GM18505 (cell line): ENCODE results near the gene PCDHA9.

Experiments
- ATAC-seq: cut with Tn5 transposase; IDR thresholded peaks from one replicate; pipeline ENCODE4 v1.9.1; 2021; ENCODE audit not compliant: unreplicated experiment
- POLR2A ChIP-seq: IDR thresholded peaks from 4 replicates; pipeline ENCODE4 v1.6.1; 2011; ENCODE audit warnings: borderline replicate concordance; ENCODE audit not compliant: insufficient read depth, insufficient read length; ENCODE audit errors: extremely low read depth

Gene PCDHA9

DNA sequence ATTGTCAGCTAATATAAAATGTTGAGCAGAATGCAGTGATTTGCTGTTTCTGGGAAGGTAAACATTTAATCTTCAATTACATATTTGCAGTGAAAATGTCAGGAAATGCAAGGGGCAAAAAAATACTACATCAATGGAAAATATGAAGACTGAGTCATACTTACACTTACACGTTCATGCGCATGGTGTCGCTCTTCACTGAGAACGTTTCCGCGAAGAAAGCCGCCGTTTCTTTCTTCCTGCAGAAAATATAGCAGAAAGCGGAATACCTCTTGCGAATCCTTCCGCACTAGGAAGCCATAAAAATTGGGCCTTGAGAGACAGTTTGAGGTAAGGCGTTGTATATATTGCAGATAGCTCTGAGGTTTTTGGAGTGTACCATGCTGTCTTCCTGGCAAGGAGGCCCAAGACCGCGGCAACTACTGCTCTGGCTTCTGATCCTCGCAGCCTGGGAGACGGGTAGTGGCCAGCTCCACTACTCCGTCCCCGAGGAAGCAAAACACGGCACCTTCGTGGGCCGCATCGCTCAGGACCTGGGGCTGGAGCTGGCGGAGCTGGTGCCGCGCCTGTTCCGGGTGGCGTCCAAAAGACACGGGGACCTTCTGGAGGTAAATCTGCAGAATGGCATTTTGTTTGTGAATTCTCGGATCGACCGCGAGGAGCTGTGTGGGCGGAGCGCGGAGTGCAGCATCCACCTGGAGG is 33.9 kb downstream of the PCDHA9 start, which contains the start of gene PCDHA13:
Gene PCDHA13 (plus strand): TSS at position 236 of the 702 bp plus-strand sequence. CDS start 145 bp downstream, at position 381.
- TF ChIP-seq POLR2A = no peak
- no peak for ATAC-seq

DNA sequence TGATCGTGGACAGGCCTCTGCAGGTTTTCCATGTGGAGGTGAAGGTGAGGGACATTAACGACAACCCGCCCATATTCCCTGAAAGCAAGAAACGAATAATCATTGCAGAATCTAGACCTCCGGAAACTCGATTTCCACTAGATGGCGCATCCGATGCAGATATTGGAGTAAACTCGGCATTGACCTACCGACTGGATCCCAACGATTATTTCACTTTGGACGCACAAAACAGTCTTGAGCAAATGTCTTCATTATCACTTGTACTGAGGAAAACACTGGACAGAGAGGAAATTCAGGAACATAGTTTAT is 34.4 kb downstream of the PCDHA9 start:
- no peak for ATAC-seq
- no peak for TF ChIP-seq POLR2A

DNA sequence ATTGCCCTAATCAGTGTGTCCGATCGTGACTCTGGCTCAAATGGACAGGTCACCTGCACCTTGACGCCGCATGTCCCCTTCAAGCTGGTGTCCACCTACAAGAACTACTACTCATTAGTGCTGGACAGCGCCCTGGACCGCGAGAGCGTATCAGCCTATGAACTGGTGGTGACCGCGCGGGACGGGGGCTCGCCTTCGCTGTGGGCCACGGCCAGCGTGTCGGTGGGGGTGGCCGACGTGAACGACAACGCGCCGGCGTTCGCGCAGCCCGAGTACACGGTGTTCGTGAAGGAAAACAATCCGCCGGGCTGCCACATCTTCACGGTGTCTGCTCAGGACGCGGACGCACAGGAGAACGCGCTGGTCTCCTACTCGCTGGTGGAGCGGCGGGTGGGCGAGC is 35.2 kb downstream of the PCDHA9 start:
- no peak for TF ChIP-seq POLR2A
- no peak for ATAC-seq

DNA sequence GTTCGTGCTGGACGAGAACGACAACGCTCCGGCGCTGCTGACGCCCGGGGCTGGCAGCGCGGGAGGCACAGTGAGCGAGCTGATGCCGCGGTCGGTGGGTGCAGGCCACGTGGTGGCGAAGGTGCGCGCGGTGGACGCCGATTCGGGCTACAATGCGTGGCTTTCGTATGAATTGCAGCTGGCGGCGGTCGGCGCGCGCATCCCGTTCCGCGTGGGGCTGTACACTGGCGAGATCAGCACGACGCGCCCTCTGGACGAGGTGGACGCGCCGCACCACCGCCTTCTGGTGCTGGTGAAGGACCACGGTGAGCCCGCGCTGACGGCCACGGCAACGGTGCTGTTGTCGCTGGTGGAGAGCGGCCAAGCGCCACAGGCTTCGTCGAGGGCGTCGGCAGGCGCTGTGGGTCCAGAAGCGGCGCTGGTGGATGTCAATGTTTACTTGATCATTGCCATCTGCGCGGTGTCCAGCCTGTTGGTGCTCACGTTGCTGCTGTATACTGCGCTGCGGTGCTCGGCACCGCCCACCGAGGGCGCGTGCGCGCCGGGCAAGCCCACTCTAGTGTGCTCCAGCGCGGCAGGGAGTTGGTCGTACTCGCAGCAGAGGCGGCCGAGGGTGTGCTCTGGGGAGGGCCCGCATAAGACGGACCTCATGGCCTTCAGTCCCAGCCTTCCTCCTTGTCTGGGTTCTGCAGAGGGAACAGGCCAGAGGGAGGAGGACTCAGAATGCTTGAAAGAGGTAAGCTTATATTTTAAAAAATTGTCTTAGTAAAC is 35.9 kb downstream of the PCDHA9 start:
- ATAC-seq = no peak
- TF ChIP-seq POLR2A = no peak
